ENCODE results near the gene SLC38A5. TPM values are rescaled to one million over a fixed set of nuclear protein-coding genes. Genes with fewer than 3 reads are reported as not detected.

Gene SLC38A5
- polyA plus RNA-seq, 5 donors: 31.8 to 68.1 (median 43.4) TPM

Other genes with a start within 250 kb of the SLC38A5 start
- gene SSX1, start 214.9 kb downstream of the SLC38A5 start, polyA plus RNA-seq (ENCODE audit: insufficient read depth in 1 of 5, insufficient read length in 5 of 5, low replicate concordance in 1 of 5): not detected
- not detected for gene SSX3, start 113.6 kb downstream of the SLC38A5 start, polyA plus RNA-seq (ENCODE audit: insufficient read depth in 1 of 5, insufficient read length in 5 of 5, low replicate concordance in 1 of 5)
- gene SSX4, start 86.7 kb downstream of the SLC38A5 start, polyA plus RNA-seq (ENCODE audit: insufficient read depth in 1 of 5, insufficient read length in 5 of 5, low replicate concordance in 1 of 5): not detected
- not detected for gene SSX4B, start 58.3 kb downstream of the SLC38A5 start, polyA plus RNA-seq (ENCODE audit: insufficient read depth in 1 of 5, insufficient read length in 5 of 5, low replicate concordance in 1 of 5)
- 10 to 100 TPM; 34.2 to 44.6 (median 36.5) TPM for gene FTSJ1, start 5.9 kb upstream of the SLC38A5 start, polyA plus RNA-seq (ENCODE audit: insufficient read depth in 1 of 5, insufficient read length in 5 of 5, low replicate concordance in 1 of 5)
- 1 to 10 TPM; 6.2 to 9.9 (median 8.9) TPM for gene PORCN, start 38.7 kb upstream of the SLC38A5 start, polyA plus RNA-seq (ENCODE audit: insufficient read depth in 1 of 5, insufficient read length in 5 of 5, low replicate concordance in 1 of 5)
- gene EBP, start 51.5 kb upstream of the SLC38A5 start, polyA plus RNA-seq (ENCODE audit: insufficient read depth in 1 of 5, insufficient read length in 5 of 5, low replicate concordance in 1 of 5): 10 to 100 TPM; 34.0 to 39.6 (median 35.7) TPM
- gene TBC1D25, start 69.5 kb upstream of the SLC38A5 start, polyA plus RNA-seq (ENCODE audit: insufficient read depth in 1 of 5, insufficient read length in 5 of 5, low replicate concordance in 1 of 5): 10 to 100 TPM in 2 of 5 donors, 1 to 10 TPM in 3; 8.0 to 11.8 (median 9.6) TPM
- 100 to 1,000 TPM; 322 to 463 (median 376) TPM for gene RBM3, start 104.2 kb upstream of the SLC38A5 start, polyA plus RNA-seq (ENCODE audit: insufficient read depth in 1 of 5, insufficient read length in 5 of 5, low replicate concordance in 1 of 5)
- 100 to 1,000 TPM in 3 of 5 donors, 10 to 100 TPM in 2; 84.4 to 141 (median 104) TPM for gene WDR13, start 127.2 kb upstream of the SLC38A5 start, polyA plus RNA-seq (ENCODE audit: insufficient read depth in 1 of 5, insufficient read length in 5 of 5, low replicate concordance in 1 of 5)
- 1 to 10 TPM; 3.7 to 4.7 (median 3.8) TPM for gene WAS, start 213.5 kb upstream of the SLC38A5 start, polyA plus RNA-seq (ENCODE audit: insufficient read depth in 1 of 5, insufficient read length in 5 of 5, low replicate concordance in 1 of 5)
- 1 to 10 TPM; 5.4 to 6.7 (median 5.9) TPM for gene SUV39H1, start 226.5 kb upstream of the SLC38A5 start, polyA plus RNA-seq (ENCODE audit: insufficient read depth in 1 of 5, insufficient read length in 5 of 5, low replicate concordance in 1 of 5)

Data from right lung (tissue), 5 donors.